Cardiac septum (tissue), 1 donor: ENCODE measurements around the gene YWHAQ. TPM values are rescaled to one million over a fixed set of nuclear protein-coding genes. Genes with fewer than 3 reads are reported as not detected.

Source experiments
- DNase-seq: peaks from one replicate; pipeline ENCODE4 v3.0.0-alpha.2; 2020; ENCODE audit warnings: low spot score
- intact Hi-C: fragments of 100-400 bp; cut with DNase I; formaldehyde crosslinking; loops from one replicate; pipeline ENCODE4 v1.14.0; 2022
- total RNA-seq: library from RNA; stranded (reverse); fragmentation: NEBNext Ultra II Directional; extraction: Animal tissue kit (Norgen Biotek cat#: 25700); gene quantifications from one replicate; pipeline ENCODE4 v1.2.1, GENCODE V29; 2021
- donor health status: DM: no; HTN: no; CAD: no.

The YWHAQ gene
- total RNA-seq, 1 donor from 2014 or later: 299 TPM

- intact Hi-C loops: no loop called here
Measured at GRCh38 chr2:9657083-9657482, 26.3 kb upstream of the YWHAQ start.

GRCh38 chr2:9656270-9656766 is 25.5 kb upstream of the YWHAQ start:
- no peak for DNase-seq
- intact Hi-C loops: no loop called here

More at GRCh38 chr2:9657083-9657482, 26.3 kb upstream of the YWHAQ start:
- no peak for DNase-seq

DNA sequence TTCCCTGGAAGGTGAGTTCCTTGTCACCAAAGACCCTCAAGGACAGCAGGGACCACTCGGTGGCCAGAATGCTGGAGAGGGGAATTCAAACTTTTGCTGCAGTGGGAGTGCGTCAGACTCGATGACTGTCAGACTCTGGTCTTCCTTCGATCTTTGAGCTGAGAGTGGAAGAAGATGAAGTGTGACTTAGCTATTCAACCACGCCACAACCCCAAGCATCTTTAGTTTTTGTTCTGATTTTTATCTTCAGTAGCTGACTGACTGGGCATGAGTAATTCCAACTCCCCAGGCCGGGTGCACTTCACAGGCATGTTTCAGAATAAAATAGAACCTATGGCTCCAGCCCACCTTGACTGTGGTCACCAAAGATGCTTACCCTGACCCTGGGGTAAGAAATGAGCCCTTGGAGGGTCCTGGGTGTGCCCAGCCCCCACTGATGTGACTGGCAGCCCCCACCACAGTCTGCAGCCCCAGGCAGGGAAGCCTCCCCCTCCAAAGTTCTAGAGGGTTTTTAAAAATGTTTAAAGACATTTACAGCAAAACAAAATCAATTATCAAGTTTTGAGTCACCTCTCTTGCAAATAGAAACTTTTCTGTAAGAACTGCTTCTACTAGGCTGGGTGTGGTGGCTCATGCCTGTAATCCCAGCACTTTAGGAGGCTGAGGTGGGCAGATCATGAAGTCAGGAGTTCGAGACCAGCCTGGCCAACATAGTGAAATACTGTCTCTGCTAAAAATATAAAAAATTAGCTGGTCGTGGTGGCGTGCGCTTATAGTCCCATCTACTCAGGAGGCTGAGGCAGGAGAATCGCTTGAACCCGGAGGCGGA is 24.9 kb upstream of the YWHAQ start:
- intact Hi-C loops: no loop called here
- no peak for DNase-seq

DNA sequence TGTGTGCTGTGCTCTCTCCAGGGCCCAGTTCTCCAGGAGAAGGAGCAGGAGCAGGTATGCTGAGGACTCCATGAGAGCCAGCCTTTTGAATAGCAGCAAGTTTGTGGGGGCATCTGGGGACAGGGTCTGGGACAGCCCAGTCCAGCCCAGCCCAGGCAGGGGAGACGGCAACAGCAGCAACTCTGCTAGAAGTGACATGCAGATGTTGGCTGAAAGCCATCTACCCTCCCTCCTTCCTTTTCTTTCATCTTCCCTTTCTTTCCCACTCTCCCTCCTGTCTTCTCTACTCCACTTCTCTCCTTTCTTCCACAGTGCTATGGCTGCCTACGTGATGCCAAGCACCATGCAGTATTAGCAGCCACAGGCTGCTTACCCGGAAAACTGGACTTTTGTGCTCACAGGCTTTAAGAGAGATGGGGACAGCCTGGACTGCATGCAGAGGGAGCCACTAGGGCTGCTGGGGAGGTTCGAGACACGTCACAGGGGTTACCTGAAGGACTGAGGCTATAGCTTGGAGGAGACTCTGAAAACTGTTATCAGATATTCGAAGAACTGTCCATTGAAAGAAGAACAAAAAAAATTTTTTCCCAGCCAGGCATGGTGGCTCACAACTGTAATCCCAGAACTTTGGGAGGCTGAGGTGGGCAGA is 23.8 kb upstream of the YWHAQ start:
- DNase-seq: no peak
- intact Hi-C loops: no loop called here

GRCh38 chr2:9653485-9654271 is 22.9 kb upstream of the YWHAQ start:
- intact Hi-C loops: no loop called here
- DNase-seq: no peak

- no peak for DNase-seq
- intact Hi-C loops: no loop called here
Measured at GRCh38 chr2:9652898-9653479, 22.2 kb upstream of the YWHAQ start.

- no peak for DNase-seq
- intact Hi-C loops: no loop called here
Measured at GRCh38 chr2:9652267-9652666, 21.5 kb upstream of the YWHAQ start.

DNA sequence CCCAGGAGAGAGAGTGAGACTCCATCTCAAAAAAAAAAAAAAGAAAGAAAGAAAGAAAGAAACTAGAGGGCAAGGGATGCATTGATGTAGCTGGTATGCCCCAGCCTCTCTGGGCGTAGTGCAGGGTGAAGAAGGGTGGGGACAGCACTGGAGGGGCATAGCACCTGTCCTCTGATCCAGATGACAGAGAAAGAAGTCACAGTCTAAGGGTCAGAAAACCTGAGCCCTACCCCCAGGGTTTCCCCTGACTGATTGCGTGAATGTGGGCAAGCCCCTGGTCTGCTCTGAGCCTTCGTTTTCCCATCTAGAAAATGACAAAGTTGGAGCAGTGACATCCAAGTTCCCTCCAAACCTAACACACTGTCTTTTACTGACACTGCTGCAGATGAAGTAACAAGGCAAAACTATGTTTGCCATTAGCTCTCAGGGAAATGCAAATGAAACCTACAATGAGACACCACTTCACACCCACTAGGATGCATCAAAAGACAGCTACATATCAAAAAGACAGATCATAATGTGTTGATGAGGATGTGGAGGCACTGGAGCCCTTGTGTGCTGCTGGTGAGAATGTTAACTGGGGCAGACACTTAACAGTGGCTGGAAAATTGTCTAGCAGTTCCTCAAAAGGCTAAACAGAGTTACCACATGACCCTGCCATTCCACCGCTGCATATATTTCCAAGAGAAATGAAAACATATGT is 19.5 kb upstream of the YWHAQ start:
- intact Hi-C loops: no loop called here
- DNase-seq: no peak

GRCh38 chr2:9649261-9649660 is 18.5 kb upstream of the YWHAQ start:
- no peak for DNase-seq
- intact Hi-C loops: no loop called here

DNA sequence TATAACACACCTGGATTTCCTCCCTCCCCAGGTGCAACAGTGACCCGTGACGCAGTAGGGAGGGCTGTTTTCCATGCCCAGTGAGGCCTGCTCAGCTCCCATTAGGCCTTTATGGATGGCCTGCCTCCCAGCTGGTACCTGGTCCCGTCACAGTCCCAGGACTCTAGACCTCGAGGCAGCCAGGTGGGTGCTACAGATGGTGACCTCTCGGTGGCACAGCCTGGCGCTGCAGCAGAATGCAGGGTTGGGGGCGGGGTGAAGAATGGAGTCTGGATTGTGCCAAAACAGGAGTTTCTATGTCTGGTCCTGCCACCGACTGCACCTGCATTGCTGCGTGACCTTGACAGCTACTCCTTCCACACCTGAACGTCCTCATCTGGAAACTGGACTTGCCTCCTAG is 18.0 kb upstream of the YWHAQ start:
- no peak for DNase-seq
- intact Hi-C loops: no loop called here

DNA sequence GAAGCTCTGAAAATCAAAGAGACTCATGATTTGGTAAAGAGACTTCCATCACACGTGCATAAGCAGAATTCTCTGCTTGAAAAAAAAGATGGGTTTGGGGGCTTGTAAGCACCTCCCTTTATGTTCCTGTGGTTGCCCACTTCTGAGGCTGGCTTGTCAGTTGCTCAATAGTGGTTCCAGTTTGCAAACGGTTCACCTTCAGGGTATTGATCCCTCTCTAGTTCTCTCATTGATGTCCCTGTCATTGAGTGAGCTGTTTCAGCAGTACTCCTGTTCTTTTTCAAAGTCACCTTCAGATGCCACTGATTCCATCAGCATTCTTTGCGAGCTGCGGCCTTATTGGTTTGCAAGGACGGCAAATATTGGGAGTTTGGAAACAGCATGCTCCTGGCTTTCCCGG is 17.1 kb upstream of the YWHAQ start:
- no peak for DNase-seq
- intact Hi-C loops: no loop called here

DNA sequence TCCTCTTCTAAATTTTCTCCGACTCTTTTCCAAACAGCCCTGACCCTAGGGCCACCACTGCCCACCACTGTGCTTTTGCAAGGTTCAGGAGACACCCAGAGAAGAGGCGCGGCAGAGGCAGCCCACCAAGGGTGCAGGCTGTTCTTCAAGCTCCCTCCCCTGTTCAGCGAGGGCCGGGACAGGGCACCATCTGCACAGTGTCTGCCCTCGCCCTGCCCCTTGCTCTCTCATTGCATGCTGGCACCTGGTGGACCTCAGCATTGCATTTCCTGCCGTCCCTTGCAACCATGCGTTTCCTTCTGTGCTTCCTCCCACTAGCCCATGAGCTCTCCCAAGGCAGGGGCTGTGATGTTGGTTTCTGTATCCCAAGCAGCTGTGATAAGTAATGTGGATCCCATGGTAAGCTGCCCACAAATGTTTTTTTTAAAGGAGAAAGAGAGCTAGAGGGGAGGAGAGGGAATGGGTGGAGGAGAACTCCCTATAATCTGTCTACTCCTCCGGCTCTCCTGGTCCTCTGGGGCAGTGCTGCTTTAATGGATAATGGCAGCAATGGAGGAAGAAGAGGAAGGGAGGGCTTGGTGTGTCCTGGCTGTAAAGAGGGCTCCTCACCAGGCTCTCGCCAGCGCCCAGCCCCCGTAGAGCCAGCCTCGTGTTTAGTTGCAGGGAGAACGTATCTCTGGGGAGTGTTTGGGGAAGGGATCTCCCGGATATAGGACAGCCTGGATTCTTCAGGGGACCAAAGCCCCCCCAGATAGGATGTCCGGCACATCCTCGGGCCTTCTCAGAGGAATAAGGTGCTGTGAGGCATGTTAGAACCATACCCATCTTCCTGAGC is 15.6 kb upstream of the YWHAQ start:
- no peak for DNase-seq
- intact Hi-C loops: no loop called here

DNA sequence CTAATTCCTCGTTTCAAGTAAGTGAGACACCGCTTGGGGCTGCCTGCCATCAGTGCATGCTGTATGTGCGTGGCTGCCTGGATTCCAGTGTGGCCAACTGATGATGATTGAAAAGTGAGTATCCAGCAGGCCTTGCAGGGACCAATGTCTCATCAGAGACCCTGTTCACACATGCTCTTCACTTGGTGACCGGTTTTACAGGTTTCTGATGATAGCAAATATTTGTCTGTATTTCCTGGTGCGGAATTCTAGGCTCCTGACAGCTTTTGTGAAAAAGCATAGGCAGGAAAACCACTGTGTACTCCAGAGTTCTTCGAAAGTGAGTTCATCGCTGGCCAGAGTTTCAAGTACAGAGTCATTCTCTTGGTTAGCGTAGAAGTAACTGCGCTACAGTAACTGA is 13.8 kb upstream of the YWHAQ start:
- intact Hi-C loops: no loop called here
- no peak for DNase-seq

GRCh38 chr2:9644021-9644420 is 13.2 kb upstream of the YWHAQ start:
- no peak for DNase-seq
- intact Hi-C loops: no loop called here

DNA sequence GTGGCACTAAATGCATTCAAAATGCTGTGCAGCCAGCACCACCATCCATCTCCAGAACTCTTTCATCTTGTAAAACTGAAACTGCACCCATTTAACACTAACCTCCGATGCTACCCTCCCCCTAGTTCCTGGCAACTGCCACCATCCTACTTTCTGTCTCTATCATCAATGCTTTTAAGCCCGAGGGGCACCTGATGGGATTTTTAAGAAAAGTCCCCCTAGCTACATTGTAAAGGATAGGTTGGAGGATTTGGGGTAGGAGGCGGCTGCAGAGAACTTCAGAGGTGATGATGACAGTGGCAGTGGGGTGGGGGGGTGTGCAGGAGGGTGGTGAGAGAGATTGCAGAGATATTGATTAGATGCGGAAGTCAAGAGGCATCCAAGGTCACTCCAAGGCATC is 10.8 kb upstream of the YWHAQ start:
- DNase-seq: no peak
- intact Hi-C loops: no loop called here

GRCh38 chr2:9640403-9641104 is 9.8 kb upstream of the YWHAQ start:
- intact Hi-C loops: no loop called here
- no peak for DNase-seq

DNA sequence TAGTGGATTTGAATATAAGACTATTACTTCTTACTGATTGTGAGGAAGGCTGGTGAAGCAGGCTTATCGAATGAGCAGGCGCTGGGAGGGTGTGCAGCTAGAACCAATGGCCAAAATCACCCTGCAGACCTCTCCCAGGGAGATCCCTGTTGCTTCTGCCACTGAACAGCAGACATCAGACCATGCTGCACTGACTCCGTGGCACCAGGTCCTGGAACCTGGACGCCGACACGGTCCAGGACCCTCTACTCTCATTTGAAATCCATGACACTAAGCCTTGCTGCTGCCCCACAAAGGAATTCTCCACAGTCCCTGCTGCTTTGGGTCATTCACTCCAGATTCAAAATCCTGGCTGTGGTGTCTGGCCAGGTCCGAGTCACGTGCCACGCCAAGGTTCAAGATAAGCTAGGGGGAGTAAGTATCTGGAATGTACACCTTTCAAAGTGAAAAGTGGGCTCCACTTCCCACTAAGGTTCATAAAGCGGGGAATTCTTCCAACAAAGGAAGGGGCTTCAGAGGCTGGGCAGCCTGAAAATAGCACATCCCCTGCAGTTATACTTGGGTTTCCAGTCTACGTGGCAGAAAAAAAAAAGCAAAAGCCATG is 9.0 kb upstream of the YWHAQ start:
- intact Hi-C loops: no loop called here

More for the DNA sequence above, 9.0 kb upstream of the YWHAQ start:
- no peak for DNase-seq
